Hepatocyte (in vitro differentiated cells): ENCODE data around the gene ATP9A. TPM values are rescaled to one million over a fixed set of nuclear protein-coding genes. Genes with fewer than 3 reads are reported as not detected.

Experiments used
- DNase-seq: peaks from one replicate; pipeline ENCODE4 v3.0.0-alpha.2; 2016; ENCODE audit warnings: low spot score
- H2AFZ ChIP-seq: fragments of 200-600 bp; sonication (generic); 2 replicates; pipeline ENCODE4 v1.6.0; 2016; ENCODE audit warnings: antibody characterized with exemption, mild to moderate bottlenecking
- H3K27ac ChIP-seq: fragments of 200-600 bp; sonication (generic); 2 replicates; pipeline ENCODE4 v1.5.1; 2016; ENCODE audit warnings: mild to moderate bottlenecking
- H3K27me3 ChIP-seq: fragments of 200-600 bp; sonication (generic); 2 replicates; pipeline ENCODE4 v1.6.1; 2016
- H3K36me3 ChIP-seq: fragments of 200-600 bp; sonication (generic); replicated peaks from 2 replicates; pipeline ENCODE4 v1.5.1; 2016; ENCODE audit warnings: low read depth; ENCODE audit not compliant: insufficient read depth
- H3K4me1 ChIP-seq: fragments of 200-600 bp; sonication (generic); 2 replicates; pipeline ENCODE4 v1.5.1; 2016; ENCODE audit warnings: mild to moderate bottlenecking, moderate library complexity; ENCODE audit not compliant: insufficient read depth
- H3K4me2 ChIP-seq: fragments of 200-600 bp; sonication (generic); 2 replicates; pipeline ENCODE4 v1.6.0; 2016
- H3K4me3 ChIP-seq: fragments of 200-600 bp; sonication (generic); 2 replicates; pipeline ENCODE4 v1.5.1; 2016; ENCODE audit warnings: mild to moderate bottlenecking
- H3K79me2 ChIP-seq: fragments of 200-600 bp; sonication (generic); 2 replicates; pipeline ENCODE4 v1.6.0; 2017; ENCODE audit warnings: mild to moderate bottlenecking
- H3K9me2 ChIP-seq: fragments of 200-600 bp; sonication (generic); replicated peaks from 2 replicates; pipeline ENCODE4 v1.6.0; 2017; ENCODE audit warnings: mild to moderate bottlenecking; ENCODE audit not compliant: insufficient read depth
- H3K9me3 ChIP-seq: fragments of 200-600 bp; sonication (generic); 2 replicates; pipeline ENCODE4 v1.5.1; 2016; ENCODE audit warnings: low read depth, mild to moderate bottlenecking
- H4K20me1 ChIP-seq: fragments of 200-600 bp; sonication (generic); 2 replicates; pipeline ENCODE4 v1.6.0; 2016; ENCODE audit warnings: mild to moderate bottlenecking; ENCODE audit not compliant: insufficient read depth, poor library complexity, severe bottlenecking
- CTCF ChIP-seq: fragments of 200-600 bp; sonication (generic); IDR thresholded peaks from 2 replicates; pipeline ENCODE4 v1.5.1; 2016; ENCODE audit warnings: antibody characterized with exemption, mild to moderate bottlenecking; ENCODE audit not compliant: poor library complexity
- EZH2 ChIP-seq: fragments of 200-600 bp; sonication (generic); IDR thresholded peaks from 2 replicates; pipeline ENCODE4 v1.6.1; 2016; ENCODE audit warnings: antibody characterized with exemption, mild to moderate bottlenecking, borderline replicate concordance
- EZH2phosphoT487 ChIP-seq: fragments of 200-600 bp; sonication (generic); IDR thresholded peaks from one replicate; pipeline ENCODE4 v1.6.1; 2018; ENCODE audit warnings: antibody characterized with exemption, mild to moderate bottlenecking, low read depth, moderate library complexity; ENCODE audit not compliant: unreplicated experiment, severe bottlenecking
- WGBS: methylation state at CpG from one replicate; pipeline ENCODE4 v1.1.6; 2016; ENCODE audit warnings: low lambda C conversion rate; ENCODE audit errors: missing lambda C conversion rate; 5-methylcytosine and 5-hydroxymethylcytosine counted together
- polyA plus RNA-seq: library from polyadenylated mRNA; unstranded; fragments of >200 nt; fragmentation: Nextera tagmentation; extraction: Ambion mirVana; gene quantifications from 2 replicates; pipeline ENCODE4 v1.2.1, GENCODE V29; 2016
- total RNA-seq: library from RNA; depleted of rRNA; stranded (reverse); fragments of >200 nt; gene quantifications from 2 replicates; pipeline ENCODE4 v1.2.3, GENCODE V29; 2014

ATP9A gene
- total and polyA plus RNA-seq, 2 experiments from 2014 or later = 12.1 to 28.1 TPM

GRCh38 chr20:51763965-51764602 is 4.1 kb downstream of the ATP9A start:
- 92% methylated on average over 6 of the region's 6 CpGs for WGBS
- DNase-seq = no peak

GRCh38 chr20:51760905-51761546 is 7.2 kb downstream of the ATP9A start:
- Histone ChIP-seq H3K27ac (peak overlapping the region; percentile 78), H3K4me3 (no peak overlapping the region), H3K4me1 (peaks cover 8% of the 10 kb centered on the region), H3K36me3 (no peaks in the 10 kb centered on the region), H3K4me2 (no peak overlapping the region), H2AFZ (no peak overlapping the region), H3K79me2 (peaks cover 90% of the 10 kb centered on the region), H3K9me3 (no peaks in the 10 kb centered on the region), H4K20me1 (no peaks in the 10 kb centered on the region), H3K9me2 (no peaks in the 10 kb centered on the region), H3K27me3 (no peaks in the 10 kb centered on the region)
- DNase-seq = no peak
- 70% methylated on average over 13 of the region's 14 CpGs for WGBS
- TF ChIP-seq EZH2phosphoT487 (no peak), EZH2 (no peak), CTCF (no peak)

More at GRCh38 chr20:51763965-51764602, 4.1 kb downstream of the ATP9A start:
- H3K9me2 ChIP-seq = no peaks in the 10 kb centered on the region
- peaks cover 3% of the 10 kb centered on the region for H3K4me1 ChIP-seq
- no peaks in the 10 kb centered on the region for H4K20me1 ChIP-seq
- H2AFZ ChIP-seq = no peak overlapping the region
- H3K4me3 ChIP-seq = no peak overlapping the region
- H3K27me3 ChIP-seq = no peaks in the 10 kb centered on the region
- H3K4me2 ChIP-seq = no peak overlapping the region
- H3K9me3 ChIP-seq = no peaks in the 10 kb centered on the region
- no peak for TF ChIP-seq CTCF
- no peak for TF ChIP-seq EZH2
- TF ChIP-seq EZH2phosphoT487 = no peak
- no peak overlapping the region for H3K27ac ChIP-seq
- peaks cover 81% of the 10 kb centered on the region for H3K79me2 ChIP-seq
- H3K36me3 ChIP-seq = no peaks in the 10 kb centered on the region

GRCh38 chr20:51759769-51760510 is 8.2 kb downstream of the ATP9A start:
- Histone ChIP-seq H3K9me3 (no peaks in the 10 kb centered on the region), H3K27me3 (no peaks in the 10 kb centered on the region), H3K4me3 (no peak overlapping the region), H2AFZ (no peak overlapping the region), H3K9me2 (no peaks in the 10 kb centered on the region), H4K20me1 (no peaks in the 10 kb centered on the region), H3K27ac (peak overlapping the region; percentile 31), H3K36me3 (no peaks in the 10 kb centered on the region), H3K79me2 (peaks cover 90% of the 10 kb centered on the region), H3K4me2 (no peak overlapping the region), H3K4me1 (peaks cover 8% of the 10 kb centered on the region)
- no peak for TF ChIP-seq EZH2
- no peak for TF ChIP-seq EZH2phosphoT487
- TF ChIP-seq CTCF = no peak
- WGBS = 89% methylated on average over 14 of the region's 14 CpGs
- DNase-seq = no peak
